GM12878 (cell line): ENCODE results near the gene MAGI1. TPM values are rescaled to one million over a fixed set of nuclear protein-coding genes. Genes with fewer than 3 reads are reported as not detected.

Experiments used
- ATAC-seq: fragments of 200-7000 bp; cut with Tn5 transposase; 3 replicates; pipeline ENCODE4 v1.9.1; 2020; ENCODE audit warnings: mild to moderate bottlenecking, moderate library complexity
- BruUV-seq: library from RNA; stranded (reverse); fragments of 400-500 nt; replicated peaks from 2 replicates; lab custom pipeline; 2021; lab: Mats Ljungman, UMichigan
- CTCF ChIA-PET: fragments of 300-600 bp; sonication (Branson Sonifier 250); formaldehyde crosslinking; extraction: SDS; loops from one replicate; lab custom pipeline; 2021; ENCODE audit warnings: inconsistent platforms; lab: Yijun Ruan, JAX
- POLR2A ChIA-PET: fragments of 350-600 bp; formaldehyde crosslinking; extraction: SDS; loops from one replicate; lab custom pipeline; 2021; ENCODE audit warnings: inconsistent platforms; lab: Charles Lee
- RAD21 ChIA-PET: fragments of 300-600 bp; sonication (Branson Sonifier 250); formaldehyde crosslinking; loops from one replicate; lab custom pipeline; 2023; ENCODE audit warnings: antibody characterized with exemption; ENCODE audit not compliant: unreplicated experiment; lab: Charles Lee
- SMC1A ChIA-PET: fragments of 300-600 bp; sonication (Branson Sonifier 250); formaldehyde crosslinking; loops from one replicate; lab custom pipeline; 2023; ENCODE audit not compliant: unreplicated experiment, uncharacterized antibody; lab: Charles Lee
- DNase-seq: peaks from one replicate; pipeline ENCODE4 v3.0.0-alpha.2; 2011; ENCODE audit warnings: low read depth, low spot score
- FAIRE-seq: peaks from 3 replicates; lab custom pipeline; 2011; peaks lifted over from hg19 to GRCh38; lab: Jason Lieb, UNC
- H2AFZ ChIP-seq: 2 replicates; pipeline ENCODE4 v1.6.0; 2011; ENCODE audit warnings: low read depth, low read length, control low read depth; ENCODE audit not compliant: control insufficient read depth
- H3K27ac ChIP-seq: 2 replicates; pipeline ENCODE4 v1.5.1; 2011; ENCODE audit warnings: control low read depth; ENCODE audit not compliant: control insufficient read depth, insufficient read depth
- H3K27me3 ChIP-seq, 2 experiments: replicated peaks in 1 of 2; 2 replicates each; pipeline versions ENCODE4 v1.6.0 to v1.6.1; 2011; ENCODE audit warnings: low read length in 1 of 2; ENCODE audit not compliant: control insufficient read depth in 2 of 2, insufficient read depth in 2 of 2
- H3K36me3 ChIP-seq, 2 experiments: 2 replicates each; pipeline ENCODE4 v1.5.1; 2011; ENCODE audit warnings: low read length in 1 of 2; ENCODE audit not compliant: control insufficient read depth in 2 of 2, insufficient read depth in 2 of 2
- H3K4me1 ChIP-seq: 2 replicates; pipeline ENCODE4 v1.6.1; 2011; ENCODE audit warnings: mild to moderate bottlenecking, low read length, moderate library complexity, mixed read lengths; ENCODE audit not compliant: control insufficient read depth, insufficient read depth
- H3K4me2 ChIP-seq: 2 replicates; pipeline ENCODE4 v1.6.0; 2011; ENCODE audit warnings: control low read depth; ENCODE audit not compliant: control insufficient read depth, insufficient read depth
- H3K4me3 ChIP-seq: fragments of 200-600 bp; sonication (generic); 2 replicates; pipeline ENCODE4 v1.5.1; 2016
- H3K79me2 ChIP-seq: 2 replicates; pipeline ENCODE4 v1.6.0; 2011; ENCODE audit warnings: low read length; ENCODE audit not compliant: control insufficient read depth, insufficient read depth
- H3K9ac ChIP-seq: 2 replicates; pipeline ENCODE4 v1.8.0; 2011; ENCODE audit warnings: low read length, control low read depth, mixed read lengths; ENCODE audit not compliant: control insufficient read depth, insufficient read depth
- H3K9me3 ChIP-seq: replicated peaks from 3 replicates; pipeline ENCODE4 v1.5.1; 2011; ENCODE audit warnings: mild to moderate bottlenecking, low read length; ENCODE audit not compliant: control insufficient read depth, insufficient read depth
- H4K20me1 ChIP-seq: 2 replicates; pipeline ENCODE4 v1.6.0; 2011; ENCODE audit not compliant: control insufficient read depth, insufficient read depth
- BACH1 ChIP-seq: fragments of 450-650 bp; IDR thresholded peaks from 2 replicates; pipeline ENCODE4 v1.6.1; 2017; ENCODE audit warnings: mild to moderate bottlenecking, borderline replicate concordance
- BMI1 ChIP-seq: fragments of 450-650 bp; IDR thresholded peaks from 2 replicates; pipeline ENCODE4 v1.6.1; 2016; ENCODE audit warnings: mild to moderate bottlenecking, moderate library complexity, borderline replicate concordance
- CBX3 ChIP-seq: fragments of 200-600 bp; sonication (generic); IDR thresholded peaks from 2 replicates; pipeline ENCODE4 v1.6.1; 2016; ENCODE audit warnings: low read depth, borderline replicate concordance
- CHD1 ChIP-seq: IDR thresholded peaks from 2 replicates; pipeline ENCODE4 v1.6.1; 2012; ENCODE audit warnings: low read depth, low read length, improper control_type of control experiment
- EED ChIP-seq: sonication (generic); IDR thresholded peaks from 2 replicates; pipeline ENCODE4 v1.6.1; 2016; ENCODE audit warnings: antibody characterized with exemption, low read depth
- ETV6 ChIP-seq, 2 experiments: fragments of 450-650 bp in 1 of 2; IDR thresholded peaks in 1 of 2; conservative IDR thresholded peaks in 1 of 2; 2 replicates each; pipeline ENCODE4 v1.6.1; 2014; ENCODE audit warnings: antibody characterized with exemption in 1 of 2, borderline replicate concordance in 1 of 2, low read depth in 1 of 2, mild to moderate bottlenecking in 1 of 2, moderate library complexity in 1 of 2
- EZH2 ChIP-seq: IDR thresholded peaks from 2 replicates; pipeline ENCODE4 v1.6.1; 2012; ENCODE audit warnings: low read depth, mild to moderate bottlenecking, control low read depth, inconsistent platforms, low read length, borderline replicate concordance; ENCODE audit not compliant: control insufficient read depth
- HDGF ChIP-seq: fragments of 450-650 bp; IDR thresholded peaks from 2 replicates; pipeline ENCODE4 v1.6.1; 2016; ENCODE audit warnings: antibody characterized with exemption
- IKZF1 ChIP-seq: fragments of 450-650 bp; conservative IDR thresholded peaks from 2 replicates; pipeline ENCODE4 v1.6.1; 2017; ENCODE audit warnings: antibody characterized with exemption, mild to moderate bottlenecking
- IKZF2 ChIP-seq, 2 experiments: fragments of 450-650 bp; IDR thresholded peaks; 2 replicates each; pipeline ENCODE4 v1.6.1; 2017; ENCODE audit warnings: mild to moderate bottlenecking in 2 of 2, moderate library complexity in 2 of 2
- MYC ChIP-seq: IDR thresholded peaks from 2 replicates; pipeline ENCODE4 v1.6.1; 2011; ENCODE audit warnings: mild to moderate bottlenecking, low read length, moderate library complexity, inconsistent platforms; ENCODE audit not compliant: insufficient read depth, insufficient replicate concordance, insufficient read length, severe bottlenecking
- NFYA ChIP-seq: IDR thresholded peaks from 2 replicates; pipeline ENCODE4 v1.6.1; 2011; ENCODE audit warnings: low read depth, mild to moderate bottlenecking, low read length, improper control_type of control experiment, borderline replicate concordance
- NR2F1 ChIP-seq: fragments of 450-650 bp; conservative IDR thresholded peaks from 2 replicates; pipeline ENCODE4 v1.6.1; 2017; ENCODE audit warnings: mild to moderate bottlenecking
- PBX3 ChIP-seq: IDR thresholded peaks from 2 replicates; pipeline ENCODE4 v1.6.1; 2011; ENCODE audit warnings: mild to moderate bottlenecking, low read depth, low read length, moderate library complexity; ENCODE audit not compliant: insufficient replicate concordance
- REST ChIP-seq: IDR thresholded peaks from 2 replicates; pipeline ENCODE4 v1.6.1; 2012; ENCODE audit warnings: mild to moderate bottlenecking, low read depth, low read length
- SMARCA5 ChIP-seq: fragments of 450-650 bp; IDR thresholded peaks from 2 replicates; pipeline ENCODE4 v1.6.1; 2017; ENCODE audit warnings: mild to moderate bottlenecking
- SREBF1 ChIP-seq: IDR thresholded peaks from 2 replicates; pipeline ENCODE4 v1.6.1; 2012; ENCODE audit warnings: mild to moderate bottlenecking, low read length
- SUPT20H ChIP-seq: IDR thresholded peaks from 2 replicates; pipeline ENCODE4 v1.6.1; 2011; ENCODE audit warnings: low read depth, mild to moderate bottlenecking, low read length, moderate library complexity, borderline replicate concordance; ENCODE audit not compliant: control insufficient read depth
- YY1 ChIP-seq: IDR thresholded peaks from 2 replicates; pipeline ENCODE4 v1.6.1; 2011; ENCODE audit warnings: low read depth, mild to moderate bottlenecking, low read length
- ZNF217 ChIP-seq: fragments of 450-650 bp; IDR thresholded peaks from 2 replicates; pipeline ENCODE4 v1.6.1; 2017; ENCODE audit warnings: antibody characterized with exemption, mild to moderate bottlenecking
- WGBS: methylation state at CpG from one replicate; pipeline ENCODE4 v1.1.6; 2016; ENCODE audit warnings: low lambda C conversion rate; ENCODE audit not compliant: insufficient replicate concordance, insufficient coverage; ENCODE audit errors: missing lambda C conversion rate; 5-methylcytosine and 5-hydroxymethylcytosine counted together
- in situ Hi-C: fragments of 300-500 bp; cut with MboI; formaldehyde crosslinking; loops from 9 replicates; pipeline ENCODE4 v1.14.3; 2018; ENCODE audit warnings: mixed read lengths
- intact Hi-C: fragments of 100-400 bp; cut with micrococcal nuclease; formaldehyde crosslinking; loops from one replicate; pipeline ENCODE4 v1.14.2; 2022; ENCODE audit not compliant: unreplicated experiment
- polyA plus RNA-seq, 11 experiments: library from polyadenylated mRNA; depleted of rRNA in 4 of 11; unstranded in 6 of 11; stranded (reverse) in 5 of 11; fragments of >200 nt; fragmentation: Nextera tagmentation in 4 of 11; fragmentation: Illumina TruSeq in 1 of 11; extraction: Ambion mirVana in 4 of 11; extraction: Trizol in 1 of 11; gene quantifications; 1 replicate in 1 of 11; 2 replicates in 10 of 11; pipeline versions ENCODE4 v1.2.1 to v1.2.3, GENCODE V29; 2011 to 2016; ENCODE audit warnings: inconsistent platforms in 2 of 11, missing spikeins in 2 of 11, low read depth in 1 of 11
- total RNA-seq, 4 experiments: library from RNA; depleted of rRNA in 3 of 4; stranded (reverse); fragments of >200 nt in 3 of 4; fragmentation: Illumina TruSeq in 1 of 4; extraction: Trizol in 1 of 4; gene quantifications; 2 replicates each; pipeline versions ENCODE4 v1.2.1 to v1.2.3, GENCODE V29; 2013 to 2021

MAGI1 gene
- total and polyA plus RNA-seq, 10 of the 15 experiments (the other 5 are each of a cell fraction or from before 2014, with no cell fraction given), result 0.02 to 3.3 (median 0.29) TPM; not detected in 1

- in situ Hi-C loops, result no loop called here
- CTCF ChIA-PET, result interaction anchor here (0.8 to 1.0 kb wide), 2 partner anchors 12 to 19 kb away, joined by 3 read pairs; no protein-coding TSS in a partner anchor
Observed at GRCh38 chr3:65361448-65361847, 677.3 kb downstream of the MAGI1 start.

More at GRCh38 chr3:65361448-65361847, 677.3 kb downstream of the MAGI1 start:
- Histone ChIP-seq H3K4me1 (no peaks in the 10 kb centered on the region), H3K4me2 (no peak overlapping the region), H4K20me1 (no peaks in the 10 kb centered on the region), H3K27ac (no peak overlapping the region), H3K4me3 (no peak overlapping the region), H2AFZ (no peak overlapping the region), H3K27me3 (no peaks in the 10 kb centered on the region), H3K36me3 (no peaks in the 10 kb centered on the region), H3K79me2 (no peaks in the 10 kb centered on the region), H3K9me3 (no peaks in the 10 kb centered on the region), H3K9ac (no peak overlapping the region)
- ChIA-PET POLR2A (no interaction called here), SMC1A (no interaction called here), RAD21 (no interaction called here)
- TF ChIP-seq SMARCA5, result no peak
- no peak for TF ChIP-seq EZH2
- TF ChIP-seq IKZF1, result no peak
- TF ChIP-seq HDGF, result no peak
- no peak for TF ChIP-seq SREBF1
- TF ChIP-seq CHD1, result no peak
- no peak for TF ChIP-seq BMI1
- TF ChIP-seq BACH1, result no peak
- no peak for TF ChIP-seq EED
- TF ChIP-seq PBX3, result no peak
- no peak for TF ChIP-seq IKZF2 (IDR thresholded peaks at IDR 0.05)
- TF ChIP-seq ETV6 (conservative IDR thresholded peaks at IDR 0.05 in 1 of 2, IDR thresholded peaks at IDR 0.05 in 1 of 2; ENCODE audit: borderline replicate concordance in 1 of 2, low read depth in 1 of 2), result no peak
- TF ChIP-seq NR2F1, result no peak
- TF ChIP-seq MYC, result no peak
- no peak for TF ChIP-seq ZNF217
- no peak for TF ChIP-seq CBX3
- no peak for TF ChIP-seq YY1
- no peak for TF ChIP-seq REST
- no peak for TF ChIP-seq SUPT20H
- TF ChIP-seq NFYA, result no peak
- 8% methylated on average over 2 of the region's 2 CpGs for WGBS
- BruUV-seq, result no TSS peak
- no peak for DNase-seq
- intact Hi-C loops, result no loop called here
- no peak for FAIRE-seq
- no peak for ATAC-seq
